Prostate gland (tissue), 2 donors: ENCODE results near the gene RORC.

ENCODE experiments used
- POLR2A ChIP-seq: fragments of 450-650 bp; IDR thresholded peaks from one replicate; pipeline ENCODE4 v1.6.1; 2016; ENCODE audit warnings: antibody characterized with exemption, mild to moderate bottlenecking
- TF ChIP-seq, protein P1 (sequence below), 4 experiments: fragments of 200-600 bp in 2 of 4; fragments of 450-650 bp in 2 of 4; sonication (generic) in 2 of 4; IDR thresholded peaks; 1 replicate in 3 of 4; 2 replicates in 1 of 4; pipeline ENCODE4 v1.5.1; 2016 to 2019; ENCODE audit warnings: antibody characterized with exemption in 4 of 4, mild to moderate bottlenecking in 2 of 4, moderate library complexity in 2 of 4

DNA sequence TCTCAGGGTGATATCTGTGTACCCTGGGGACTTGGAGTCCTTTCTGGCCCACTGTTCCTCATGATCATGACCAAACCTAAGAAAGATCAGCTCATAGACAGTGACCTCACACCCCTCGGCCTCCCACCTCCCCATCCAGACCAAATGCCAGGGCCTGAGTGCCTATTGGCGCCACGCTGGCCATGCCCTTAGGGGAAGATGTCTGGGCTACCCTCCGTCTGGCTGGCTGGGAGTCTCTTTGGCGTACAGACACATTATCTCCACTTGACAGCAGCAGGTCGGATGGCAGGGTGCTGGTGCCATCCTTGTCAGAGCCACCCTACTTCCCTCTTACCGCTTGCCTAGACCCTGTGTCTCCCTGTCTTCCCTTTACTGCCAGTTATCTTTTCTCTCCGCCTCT lies 8.4 kb downstream of the RORC start:
- TF ChIP-seq, protein P1, sequence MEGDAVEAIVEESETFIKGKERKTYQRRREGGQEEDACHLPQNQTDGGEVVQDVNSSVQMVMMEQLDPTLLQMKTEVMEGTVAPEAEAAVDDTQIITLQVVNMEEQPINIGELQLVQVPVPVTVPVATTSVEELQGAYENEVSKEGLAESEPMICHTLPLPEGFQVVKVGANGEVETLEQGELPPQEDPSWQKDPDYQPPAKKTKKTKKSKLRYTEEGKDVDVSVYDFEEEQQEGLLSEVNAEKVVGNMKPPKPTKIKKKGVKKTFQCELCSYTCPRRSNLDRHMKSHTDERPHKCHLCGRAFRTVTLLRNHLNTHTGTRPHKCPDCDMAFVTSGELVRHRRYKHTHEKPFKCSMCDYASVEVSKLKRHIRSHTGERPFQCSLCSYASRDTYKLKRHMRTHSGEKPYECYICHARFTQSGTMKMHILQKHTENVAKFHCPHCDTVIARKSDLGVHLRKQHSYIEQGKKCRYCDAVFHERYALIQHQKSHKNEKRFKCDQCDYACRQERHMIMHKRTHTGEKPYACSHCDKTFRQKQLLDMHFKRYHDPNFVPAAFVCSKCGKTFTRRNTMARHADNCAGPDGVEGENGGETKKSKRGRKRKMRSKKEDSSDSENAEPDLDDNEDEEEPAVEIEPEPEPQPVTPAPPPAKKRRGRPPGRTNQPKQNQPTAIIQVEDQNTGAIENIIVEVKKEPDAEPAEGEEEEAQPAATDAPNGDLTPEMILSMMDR (IDR thresholded peaks at IDR 0.05), result no peak
- no peak for TF ChIP-seq POLR2A
